GM10847 (cell line): Measurements from ENCODE around the gene GLI3.

Experiments
- POLR2A ChIP-seq: IDR thresholded peaks from 2 replicates; pipeline ENCODE4 v1.6.1; 2011; ENCODE audit not compliant: insufficient read length; ENCODE audit errors: extremely low read depth

GLI3 gene

GRCh38 chr7:42236976-42237810 lies at the start of gene GLI3:
TSS of gene GLI3 (minus strand) at chr7:42237209. CDS start at chr7:42223253, 13,956 bp downstream.
- no peak for TF ChIP-seq POLR2A

- no peak for TF ChIP-seq POLR2A
Observed at GRCh38 chr7:42285383-42285824, 48.4 kb upstream of the GLI3 start.

- TF ChIP-seq POLR2A = no peak
Observed at GRCh38 chr7:42283553-42283952, 46.5 kb upstream of the GLI3 start.

GRCh38 chr7:42278344-42278743 lies 41.3 kb upstream of the GLI3 start:
- no peak for TF ChIP-seq POLR2A

- TF ChIP-seq POLR2A = no peak
Observed at GRCh38 chr7:42274053-42274452, 37.0 kb upstream of the GLI3 start.

- TF ChIP-seq POLR2A = no peak
Observed at GRCh38 chr7:42272793-42273665, 36.0 kb upstream of the GLI3 start.

GRCh38 chr7:42269161-42269560 lies 32.2 kb upstream of the GLI3 start:
- no peak for TF ChIP-seq POLR2A

- no peak for TF ChIP-seq POLR2A
Observed at GRCh38 chr7:42264702-42265101, 27.7 kb upstream of the GLI3 start.

GRCh38 chr7:42263971-42264370 lies 27.0 kb upstream of the GLI3 start:
- no peak for TF ChIP-seq POLR2A

GRCh38 chr7:42262964-42263363 lies 26.0 kb upstream of the GLI3 start:
- no peak for TF ChIP-seq POLR2A

GRCh38 chr7:42254217-42254616 lies 17.2 kb upstream of the GLI3 start:
- no peak for TF ChIP-seq POLR2A

- TF ChIP-seq POLR2A = no peak
Observed at GRCh38 chr7:42253316-42253715, 16.3 kb upstream of the GLI3 start.

- TF ChIP-seq POLR2A = no peak
Observed at GRCh38 chr7:42250411-42250810, 13.4 kb upstream of the GLI3 start.

- no peak for TF ChIP-seq POLR2A
Observed at GRCh38 chr7:42248579-42248978, 11.6 kb upstream of the GLI3 start.

- TF ChIP-seq POLR2A = no peak
Observed at GRCh38 chr7:42247301-42247700, 10.3 kb upstream of the GLI3 start.

- no peak for TF ChIP-seq POLR2A
Observed at GRCh38 chr7:42244828-42245227, 7.8 kb upstream of the GLI3 start.

GRCh38 chr7:42242381-42242780 lies 5.4 kb upstream of the GLI3 start:
- TF ChIP-seq POLR2A = no peak

- no peak for TF ChIP-seq POLR2A
Observed at GRCh38 chr7:42241424-42241823, 4.4 kb upstream of the GLI3 start.
